PFSK-1 (cell line): ENCODE results near the gene MOB3A.

Source experiments
- FOXP2 ChIP-seq: optimal IDR thresholded peaks from 2 replicates; pipeline ENCODE3; 2011; ENCODE audit warnings: borderline replicate concordance, control low read depth, inconsistent platforms; ENCODE audit not compliant: insufficient read depth; ENCODE audit errors: extremely low read length, extremely low read depth
- POLR2AphosphoS5 ChIP-seq: IDR thresholded peaks from 2 replicates; pipeline ENCODE4 v1.6.1; 2012; ENCODE audit warnings: low read depth, mild to moderate bottlenecking, control low read depth, low read length, moderate library complexity
- REST ChIP-seq, 2 experiments: IDR thresholded peaks; 2 replicates each; pipeline versions ENCODE4 v1.6.1 to v1.8.0; 2011 to 2012; ENCODE audit warnings: low read depth in 2 of 2, low read length in 2 of 2, control low read depth in 1 of 2, inconsistent platforms in 1 of 2, mild to moderate bottlenecking in 1 of 2, moderate library complexity in 1 of 2; ENCODE audit not compliant: insufficient read depth in 1 of 2
- SIN3A ChIP-seq: IDR thresholded peaks from 2 replicates; pipeline ENCODE4 v1.6.1; 2012; ENCODE audit warnings: mild to moderate bottlenecking, low read length, moderate library complexity, borderline replicate concordance; ENCODE audit not compliant: insufficient read depth
- TAF1 ChIP-seq: IDR thresholded peaks from 2 replicates; pipeline ENCODE4 v1.6.1; 2012; ENCODE audit warnings: low read length, control low read depth, borderline replicate concordance; ENCODE audit not compliant: insufficient read depth

GRCh38 chr19:2083174-2083854, 12.8 kb downstream of the MOB3A start:
- TF ChIP-seq POLR2AphosphoS5 (no peak), TAF1 (no peak), FOXP2 (no peak), SIN3A (no peak), REST (IDR thresholded peaks at IDR 0.05; ENCODE audit: insufficient read depth in 1 of 2, low read depth in 2 of 2, low read length in 2 of 2) (no peak)
